ENCODE data around the gene ZNRF1. TPM values are rescaled to one million over a fixed set of nuclear protein-coding genes. Genes with fewer than 3 reads are reported as not detected.

The ZNRF1 gene
- total RNA-seq, 1 donor = 2.9 TPM

GRCh38 chr16:75052481-75053202, 53.8 kb downstream of the ZNRF1 start:
- peaks cover 8% of the 10 kb centered on the region for H3K4me1 ChIP-seq (ENCODE audit: insufficient read depth, low read length)
- no peaks in the 10 kb centered on the region for H3K9me3 ChIP-seq (ENCODE audit: low read depth, low read length)
- H3K27me3 ChIP-seq (ENCODE audit: insufficient read depth, low read length) = no peaks in the 10 kb centered on the region
- H3K4me3 ChIP-seq (ENCODE audit: low read length) = no peak overlapping the region

- H3K4me3 ChIP-seq (ENCODE audit: low read length) = no peak overlapping the region
- no peaks in the 10 kb centered on the region for H3K9me3 ChIP-seq (ENCODE audit: low read depth, low read length)
- H3K27me3 ChIP-seq (ENCODE audit: insufficient read depth, low read length) = no peaks in the 10 kb centered on the region
- H3K4me1 ChIP-seq (ENCODE audit: insufficient read depth, low read length) = peaks cover 8% of the 10 kb centered on the region
These were observed 55.1 kb downstream of the ZNRF1 start for GRCh38 chr16:75053791-75054555.

- no peaks in the 10 kb centered on the region for H3K27me3 ChIP-seq (ENCODE audit: insufficient read depth, low read length)
- H3K9me3 ChIP-seq (ENCODE audit: low read depth, low read length) = no peaks in the 10 kb centered on the region
- H3K4me3 ChIP-seq (ENCODE audit: low read length) = no peak overlapping the region
- H3K4me1 ChIP-seq (ENCODE audit: insufficient read depth, low read length) = peaks cover 8% of the 10 kb centered on the region
These were observed 55.7 kb downstream of the ZNRF1 start for GRCh38 chr16:75054556-75054947.

GRCh38 chr16:75058806-75059205, 60.0 kb downstream of the ZNRF1 start:
- Histone ChIP-seq H3K27me3 (ENCODE audit: insufficient read depth, low read length) (no peaks in the 10 kb centered on the region), H3K4me1 (ENCODE audit: insufficient read depth, low read length) (peaks cover 40% of the 10 kb centered on the region), H3K4me3 (ENCODE audit: low read length) (no peak overlapping the region), H3K9me3 (ENCODE audit: low read depth, low read length) (no peaks in the 10 kb centered on the region)

- Histone ChIP-seq H3K4me1 (ENCODE audit: insufficient read depth, low read length) (peaks cover 41% of the 10 kb centered on the region), H3K4me3 (ENCODE audit: low read length) (no peak overlapping the region), H3K27me3 (ENCODE audit: insufficient read depth, low read length) (no peaks in the 10 kb centered on the region), H3K9me3 (ENCODE audit: low read depth, low read length) (no peaks in the 10 kb centered on the region)
These were observed 60.6 kb downstream of the ZNRF1 start for GRCh38 chr16:75059411-75059810.

GRCh38 chr16:75060723-75061122, 61.9 kb downstream of the ZNRF1 start:
- Histone ChIP-seq H3K4me1 (ENCODE audit: insufficient read depth, low read length) (peaks cover 54% of the 10 kb centered on the region), H3K9me3 (ENCODE audit: low read depth, low read length) (no peaks in the 10 kb centered on the region), H3K4me3 (ENCODE audit: low read length) (no peak overlapping the region), H3K27me3 (ENCODE audit: insufficient read depth, low read length) (no peaks in the 10 kb centered on the region)

- H3K4me1 ChIP-seq (ENCODE audit: insufficient read depth, low read length) = peaks cover 56% of the 10 kb centered on the region
- no peaks in the 10 kb centered on the region for H3K9me3 ChIP-seq (ENCODE audit: low read depth, low read length)
- H3K4me3 ChIP-seq (ENCODE audit: low read length) = no peak overlapping the region
- no peaks in the 10 kb centered on the region for H3K27me3 ChIP-seq (ENCODE audit: insufficient read depth, low read length)
These were observed 62.8 kb downstream of the ZNRF1 start for GRCh38 chr16:75061669-75062068.

- Histone ChIP-seq H3K27me3 (ENCODE audit: insufficient read depth, low read length) (no peaks in the 10 kb centered on the region), H3K9me3 (ENCODE audit: low read depth, low read length) (no peaks in the 10 kb centered on the region), H3K4me1 (ENCODE audit: insufficient read depth, low read length) (peaks cover 56% of the 10 kb centered on the region), H3K4me3 (ENCODE audit: low read length) (no peak overlapping the region)
These were observed 63.5 kb downstream of the ZNRF1 start for GRCh38 chr16:75062135-75062975.

GRCh38 chr16:75062976-75063346, 64.1 kb downstream of the ZNRF1 start:
- H3K4me3 ChIP-seq (ENCODE audit: low read length) = no peak overlapping the region
- no peaks in the 10 kb centered on the region for H3K27me3 ChIP-seq (ENCODE audit: insufficient read depth, low read length)
- H3K9me3 ChIP-seq (ENCODE audit: low read depth, low read length) = no peaks in the 10 kb centered on the region
- peaks cover 56% of the 10 kb centered on the region for H3K4me1 ChIP-seq (ENCODE audit: insufficient read depth, low read length)

GRCh38 chr16:75063549-75064088, 64.8 kb downstream of the ZNRF1 start:
- peaks cover 56% of the 10 kb centered on the region for H3K4me1 ChIP-seq (ENCODE audit: insufficient read depth, low read length)
- H3K27me3 ChIP-seq (ENCODE audit: insufficient read depth, low read length) = no peaks in the 10 kb centered on the region
- no peak overlapping the region for H3K4me3 ChIP-seq (ENCODE audit: low read length)
- no peaks in the 10 kb centered on the region for H3K9me3 ChIP-seq (ENCODE audit: low read depth, low read length)

- Histone ChIP-seq H3K9me3 (ENCODE audit: low read depth, low read length) (no peaks in the 10 kb centered on the region), H3K27me3 (ENCODE audit: insufficient read depth, low read length) (no peaks in the 10 kb centered on the region), H3K4me3 (ENCODE audit: low read length) (no peak overlapping the region), H3K4me1 (ENCODE audit: insufficient read depth, low read length) (peaks cover 56% of the 10 kb centered on the region)
These were observed 65.8 kb downstream of the ZNRF1 start for GRCh38 chr16:75064403-75065148.

GRCh38 chr16:75065149-75065505, 66.3 kb downstream of the ZNRF1 start:
- H3K9me3 ChIP-seq (ENCODE audit: low read depth, low read length) = no peaks in the 10 kb centered on the region
- no peak overlapping the region for H3K4me3 ChIP-seq (ENCODE audit: low read length)
- H3K4me1 ChIP-seq (ENCODE audit: insufficient read depth, low read length) = peaks cover 56% of the 10 kb centered on the region
- no peaks in the 10 kb centered on the region for H3K27me3 ChIP-seq (ENCODE audit: insufficient read depth, low read length)

- Histone ChIP-seq H3K9me3 (ENCODE audit: low read depth, low read length) (no peaks in the 10 kb centered on the region), H3K4me3 (ENCODE audit: low read length) (no peak overlapping the region), H3K27me3 (ENCODE audit: insufficient read depth, low read length) (no peaks in the 10 kb centered on the region), H3K4me1 (ENCODE audit: insufficient read depth, low read length) (peaks cover 52% of the 10 kb centered on the region)
These were observed 66.8 kb downstream of the ZNRF1 start for GRCh38 chr16:75065521-75066149.

- H3K9me3 ChIP-seq (ENCODE audit: low read depth, low read length) = no peaks in the 10 kb centered on the region
- peaks cover 40% of the 10 kb centered on the region for H3K4me1 ChIP-seq (ENCODE audit: insufficient read depth, low read length)
- no peak overlapping the region for H3K4me3 ChIP-seq (ENCODE audit: low read length)
- H3K27me3 ChIP-seq (ENCODE audit: insufficient read depth, low read length) = no peaks in the 10 kb centered on the region
These were observed 68.1 kb downstream of the ZNRF1 start for GRCh38 chr16:75066861-75067447.

Data from mononuclear cell (primary cell).